ENCODE measurements around the gene SS18L1. TPM values are rescaled to one million over a fixed set of nuclear protein-coding genes. Genes with fewer than 3 reads are reported as not detected.

The SS18L1 gene
- total and polyA plus RNA-seq, 3 donors from 2014 or later = 16.2 to 69.5 (median 54.6) TPM

DNA sequence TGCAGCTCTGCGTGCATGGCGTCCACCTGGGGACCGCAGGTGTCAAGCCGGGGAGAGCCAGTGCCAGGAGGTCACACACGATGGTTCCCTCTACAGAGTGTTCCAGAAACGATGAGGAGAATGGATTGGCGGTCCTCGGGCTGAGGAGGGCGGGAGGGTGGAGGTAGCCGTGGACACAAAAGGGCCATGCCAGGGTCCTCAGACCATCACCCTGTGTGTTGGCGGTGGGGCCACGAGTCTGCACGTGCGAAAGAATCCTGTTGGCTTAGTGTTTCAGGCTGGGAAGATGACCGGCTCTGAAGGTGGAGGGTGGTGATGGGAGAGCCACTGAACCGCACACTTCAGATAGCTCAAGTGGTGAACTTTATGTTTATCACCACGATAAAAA is 62.8 kb downstream of the SS18L1 start:
- Histone ChIP-seq H3K9me3 (no peaks in the 10 kb centered on the region), H3K36me3 (ENCODE audit: low read depth, missing control alignments) (no peaks in the 10 kb centered on the region), H3K27ac (no peak overlapping the region), H3K27me3 (no peaks in the 10 kb centered on the region), H3K4me1 (no peaks in the 10 kb centered on the region), H3K4me3 (no peak overlapping the region)
- intact Hi-C loops (cut with DNase I; ENCODE audit: low total_unique reads) = no loop called here
- WGBS, 2 donors = 81 to 85% methylated on average over 13 to 17 of the region's 17 CpGs
- TF ChIP-seq POLR2A (IDR thresholded peaks at IDR 0.05) (no peak), CTCF (IDR thresholded peaks at IDR 0.05) (no peak)
- DNase-seq = no peak

GRCh38 chr20:62208061-62208794 is 64.7 kb downstream of the SS18L1 start:
- intact Hi-C loops (cut with DNase I; ENCODE audit: low total_unique reads) = no loop called here
- WGBS, 2 donors = 58 to 59% methylated on average over 10 to 19 of the region's 19 CpGs

DNA sequence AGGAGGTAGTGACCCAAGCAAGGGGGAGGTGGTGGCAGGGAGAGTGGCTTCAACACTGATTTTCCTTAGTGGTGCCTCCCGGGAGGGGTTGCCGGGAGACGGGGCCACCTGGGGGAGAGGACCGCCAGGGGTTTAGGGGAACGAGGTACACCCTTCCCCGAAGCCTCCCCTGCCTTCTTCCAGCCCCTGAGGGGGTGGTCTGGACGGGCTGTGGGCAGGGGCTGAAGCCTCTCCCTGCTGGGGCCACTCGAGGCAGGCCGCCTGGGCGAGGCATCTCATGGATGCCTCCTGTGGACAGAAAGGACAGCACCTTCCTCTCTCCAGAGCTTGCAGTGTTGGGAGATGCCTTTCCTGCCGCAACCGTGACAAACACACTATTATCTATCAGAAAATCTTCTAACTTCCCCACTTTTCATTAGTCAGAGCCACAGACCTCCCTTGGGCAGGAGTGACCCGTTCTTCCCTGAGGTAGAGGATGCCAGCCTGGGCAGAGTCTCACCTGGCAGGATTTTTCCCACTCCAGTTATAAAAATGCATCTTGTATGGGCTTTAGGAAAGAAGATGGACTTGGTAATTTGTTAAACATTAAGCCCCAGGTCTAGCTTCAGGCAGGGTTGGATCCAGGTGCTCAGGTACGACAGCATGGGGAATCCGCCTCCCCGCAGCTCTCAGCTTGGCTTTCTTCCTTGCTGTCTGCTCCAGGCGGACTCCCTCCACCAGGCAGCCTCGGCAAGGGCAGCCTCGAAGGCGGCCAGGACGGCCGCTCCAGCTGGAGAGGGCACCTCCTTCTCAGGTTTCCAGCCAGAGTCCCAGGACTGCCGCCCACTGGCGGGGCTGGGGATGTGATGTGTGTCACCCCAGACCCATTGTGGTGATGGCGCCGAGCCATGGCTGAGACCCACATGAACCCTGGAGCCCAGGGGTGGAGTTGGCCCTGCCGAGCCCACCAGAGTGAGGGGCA is 65.5 kb downstream of the SS18L1 start:
- Histone ChIP-seq H3K27me3 (no peaks in the 10 kb centered on the region), H3K9me3 (no peaks in the 10 kb centered on the region), H3K36me3 (ENCODE audit: low read depth, missing control alignments) (no peaks in the 10 kb centered on the region), H3K4me1 (no peaks in the 10 kb centered on the region), H3K4me3 (no peak overlapping the region), H3K27ac (no peak overlapping the region)
- 48 to 63% methylated on average over 18 to 27 of the region's 27 CpGs for WGBS, 2 donors
- intact Hi-C loops (cut with DNase I; ENCODE audit: low total_unique reads) = no loop called here
- DNase-seq = no peak
- no peak for TF ChIP-seq CTCF (IDR thresholded peaks at IDR 0.05)
- TF ChIP-seq POLR2A (IDR thresholded peaks at IDR 0.05) = no peak

More at GRCh38 chr20:62208061-62208794, 64.7 kb downstream of the SS18L1 start:
- no peaks in the 10 kb centered on the region for H3K4me1 ChIP-seq
- no peak overlapping the region for H3K4me3 ChIP-seq
- H3K9me3 ChIP-seq = no peaks in the 10 kb centered on the region
- no peaks in the 10 kb centered on the region for H3K36me3 ChIP-seq (ENCODE audit: low read depth, missing control alignments)
- TF ChIP-seq POLR2A (IDR thresholded peaks at IDR 0.05) (no peak), CTCF (IDR thresholded peaks at IDR 0.05) (no peak)
- H3K27ac ChIP-seq = no peak overlapping the region
- H3K27me3 ChIP-seq = no peaks in the 10 kb centered on the region
- no peak for DNase-seq

- intact Hi-C loops (cut with DNase I; ENCODE audit: low total_unique reads) = no loop called here
- no peaks in the 10 kb centered on the region for H3K27me3 ChIP-seq
- WGBS, 2 donors = 70 to 73% methylated on average over 8 to 17 of the region's 17 CpGs
- H3K4me3 ChIP-seq = no peak overlapping the region
- no peaks in the 10 kb centered on the region for H3K9me3 ChIP-seq
- no peak overlapping the region for H3K27ac ChIP-seq
- TF ChIP-seq CTCF (IDR thresholded peaks at IDR 0.05) (no peak), POLR2A (IDR thresholded peaks at IDR 0.05) (no peak)
- no peaks in the 10 kb centered on the region for H3K36me3 ChIP-seq (ENCODE audit: low read depth, missing control alignments)
- DNase-seq = no peak
- no peaks in the 10 kb centered on the region for H3K4me1 ChIP-seq
Observed at GRCh38 chr20:62209850-62210495, 66.4 kb downstream of the SS18L1 start.

All from testis (tissue), 3 donors.